Keratinocyte (primary cell): Measurements from ENCODE around the gene GPRC5B. TPM values are rescaled to one million over a fixed set of nuclear protein-coding genes. Genes with fewer than 3 reads are reported as not detected.

Source experiments
- DNase-seq: peaks from one replicate; pipeline ENCODE4 v3.0.0-alpha.2; 2011; ENCODE audit warnings: low read depth, missing footprints, low spot score
- FAIRE-seq: peaks from 2 replicates; lab custom pipeline; 2011; peaks lifted over from hg19 to GRCh38; lab: Jason Lieb, UNC
- H2AFZ ChIP-seq: 2 replicates; pipeline ENCODE4 v1.6.0; 2012; ENCODE audit warnings: low read length, control low read depth, inconsistent platforms; ENCODE audit not compliant: control insufficient read depth
- H3K27ac ChIP-seq: 2 replicates; pipeline ENCODE4 v1.5.1; 2011; ENCODE audit warnings: low read length; ENCODE audit not compliant: control insufficient read depth, insufficient read depth
- H3K27me3 ChIP-seq: 3 replicates; pipeline ENCODE4 v1.6.0; 2011; ENCODE audit warnings: low read length; ENCODE audit not compliant: control insufficient read depth, insufficient read depth; ENCODE audit errors: extremely low read depth
- H3K36me3 ChIP-seq, 2 experiments: 2 replicates in 1 of 2; 3 replicates in 1 of 2; pipeline ENCODE4 v1.5.1; 2011; ENCODE audit warnings: low read length in 2 of 2, mild to moderate bottlenecking in 1 of 2; ENCODE audit not compliant: control insufficient read depth in 2 of 2, insufficient read depth in 2 of 2; ENCODE audit errors: extremely low read depth in 1 of 2
- H3K4me1 ChIP-seq: 3 replicates; pipeline ENCODE4 v1.5.1; 2011; ENCODE audit warnings: low read length; ENCODE audit not compliant: control insufficient read depth, insufficient read depth; ENCODE audit errors: extremely low read depth
- H3K4me2 ChIP-seq: 3 replicates; pipeline ENCODE4 v1.6.0; 2011; ENCODE audit warnings: low read depth, low read length; ENCODE audit not compliant: control insufficient read depth, insufficient read depth; ENCODE audit errors: extremely low read depth
- H3K4me3 ChIP-seq, 3 experiments: fragments of 200-600 bp in 1 of 3; sonication (generic) in 1 of 3; 2 replicates in 2 of 3; 3 replicates in 1 of 3; pipeline ENCODE4 v1.5.1; 2011 to 2016; ENCODE audit warnings: low read length in 3 of 3, mild to moderate bottlenecking in 3 of 3, control low read depth in 2 of 3, inconsistent platforms in 1 of 3, low read depth in 1 of 3, mixed read lengths in 1 of 3, mixed run types in 1 of 3, moderate library complexity in 1 of 3; ENCODE audit not compliant: control insufficient read depth in 2 of 3, insufficient read depth in 2 of 3; ENCODE audit errors: extremely low read depth in 1 of 3
- H3K79me2 ChIP-seq: 2 replicates; pipeline ENCODE4 v1.6.0; 2012; ENCODE audit warnings: low read length; ENCODE audit not compliant: control insufficient read depth, insufficient read depth
- H3K9ac ChIP-seq: 3 replicates; pipeline ENCODE4 v1.6.0; 2011; ENCODE audit warnings: low read length; ENCODE audit not compliant: control insufficient read depth, insufficient read depth; ENCODE audit errors: extremely low read depth
- H3K9me1 ChIP-seq: 3 replicates; pipeline ENCODE4 v1.6.0; 2011; ENCODE audit warnings: low read length; ENCODE audit not compliant: control insufficient read depth, insufficient read depth; ENCODE audit errors: extremely low read depth
- H3K9me3 ChIP-seq: 2 replicates; pipeline ENCODE4 v1.5.1; 2012; ENCODE audit warnings: low read depth, low read length; ENCODE audit not compliant: control insufficient read depth
- H4K20me1 ChIP-seq: 3 replicates; pipeline ENCODE4 v1.6.0; 2011; ENCODE audit warnings: low read length; ENCODE audit not compliant: control insufficient read depth, insufficient read depth; ENCODE audit errors: extremely low read depth
- CTCF ChIP-seq, 3 experiments: IDR thresholded peaks in 1 of 3; conservative IDR thresholded peaks in 1 of 3; optimal IDR thresholded peaks in 1 of 3; 2 replicates in 2 of 3; 3 replicates in 1 of 3; pipeline versions ENCODE3 to v1.5.1; 2011; ENCODE audit warnings: low read length in 3 of 3, mild to moderate bottlenecking in 3 of 3, moderate library complexity in 2 of 3, control low read depth in 1 of 3, inconsistent platforms in 1 of 3; ENCODE audit not compliant: insufficient read depth in 2 of 3; ENCODE audit errors: extremely low read depth in 1 of 3
- EZH2 ChIP-seq: IDR thresholded peaks from one replicate; pipeline ENCODE4 v1.6.1; 2012; ENCODE audit warnings: inconsistent platforms, mild to moderate bottlenecking, low read length, moderate library complexity
- dilution Hi-C: fragments of 300-500 bp; cut with MboI; formaldehyde crosslinking; loops from one replicate; pipeline ENCODE4 v1.7.0; 2020; ENCODE audit warnings: low sequenced_read_pairs; ENCODE audit not compliant: extremely low pct_ligation_motif_present
- polyA plus RNA-seq, 5 experiments: library from polyadenylated mRNA; depleted of rRNA in 3 of 5; stranded (reverse) in 3 of 5; stranded (forward) in 1 of 5; unstranded in 1 of 5; fragments of >200 nt; gene quantifications; 1 replicate in 1 of 5; 2 replicates in 3 of 5; 3 replicates in 1 of 5; pipeline versions ENCODE4 v1.2.1 to v1.2.3, GENCODE V29; 2011 to 2012; ENCODE audit warnings: missing spikeins in 2 of 5, low read depth in 1 of 5, low replicate concordance in 1 of 5

GPRC5B gene
- polyA plus RNA-seq, 1 donor (not counting 4 experiments of a cell fraction or from before 2014, with no cell fraction given), result 0.03 TPM

- no peaks in the 10 kb centered on the region for H3K36me3 ChIP-seq
- H3K27ac ChIP-seq, result no peak overlapping the region
- dilution Hi-C loops, result no loop called here
- H3K9ac ChIP-seq, result no peak overlapping the region
- DNase-seq (no peak), FAIRE-seq (no peak)
- H3K9me1 ChIP-seq, result no peaks in the 10 kb centered on the region
- H4K20me1 ChIP-seq, result no peaks in the 10 kb centered on the region
- TF ChIP-seq CTCF (optimal IDR thresholded peaks at IDR 0.05 in 1 of 3, IDR thresholded peaks at IDR 0.05 in 1 of 3, conservative IDR thresholded peaks at IDR 0.05 in 1 of 3; ENCODE audit: extremely low read depth in 1 of 3, insufficient read depth in 2 of 3, low read length in 3 of 3), result no peak
- no peak for TF ChIP-seq EZH2
- H3K4me1 ChIP-seq, result no peaks in the 10 kb centered on the region
- no peak overlapping the region for H3K4me3 ChIP-seq
- H3K4me2 ChIP-seq, result no peak overlapping the region
- H3K79me2 ChIP-seq, result no peaks in the 10 kb centered on the region
- H3K27me3 ChIP-seq, result no peaks in the 10 kb centered on the region
- no peaks in the 10 kb centered on the region for H3K9me3 ChIP-seq
- H2AFZ ChIP-seq, result no peak overlapping the region
Measured at GRCh38 chr16:19853132-19853741, 31.4 kb downstream of the GPRC5B start.

DNA sequence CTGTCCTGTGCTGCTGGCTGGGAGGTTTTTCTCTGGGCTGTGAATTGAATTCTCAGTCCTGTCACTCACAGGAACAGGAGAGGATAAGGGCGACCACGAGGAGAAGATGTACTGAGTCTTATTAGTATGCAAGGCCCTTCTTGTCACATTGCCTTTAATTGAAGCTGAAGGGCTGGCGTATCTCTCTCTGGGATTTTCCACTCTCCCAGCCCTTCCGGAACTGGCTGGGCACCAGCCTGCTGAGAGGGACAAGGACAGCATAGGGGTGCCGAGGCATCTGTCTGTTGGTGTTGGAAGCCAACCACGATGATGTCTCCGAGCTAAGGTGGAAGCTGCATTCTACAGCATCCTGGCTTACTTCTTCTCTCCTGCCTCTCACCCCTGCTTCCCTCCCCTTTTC, 33.2 kb downstream of the GPRC5B start:
- Histone ChIP-seq H3K27ac (no peak overlapping the region), H2AFZ (no peak overlapping the region)
- dilution Hi-C loops, result no loop called here

More for the DNA sequence above, 33.2 kb downstream of the GPRC5B start:
- Histone ChIP-seq H3K4me2 (no peak overlapping the region), H4K20me1 (no peaks in the 10 kb centered on the region), H3K4me1 (no peaks in the 10 kb centered on the region), H3K4me3 (no peak overlapping the region), H3K79me2 (no peaks in the 10 kb centered on the region), H3K9me1 (no peaks in the 10 kb centered on the region), H3K9ac (no peak overlapping the region), H3K36me3 (no peaks in the 10 kb centered on the region), H3K27me3 (no peaks in the 10 kb centered on the region), H3K9me3 (no peaks in the 10 kb centered on the region)
- no peak for DNase-seq
- TF ChIP-seq CTCF (optimal IDR thresholded peaks at IDR 0.05 in 1 of 3, IDR thresholded peaks at IDR 0.05 in 1 of 3, conservative IDR thresholded peaks at IDR 0.05 in 1 of 3; ENCODE audit: extremely low read depth in 1 of 3, insufficient read depth in 2 of 3, low read length in 3 of 3), result no peak
- no peak for TF ChIP-seq EZH2
- no peak for FAIRE-seq
